ENCODE results near the gene TAS2R41.

TAS2R41 gene

DNA sequence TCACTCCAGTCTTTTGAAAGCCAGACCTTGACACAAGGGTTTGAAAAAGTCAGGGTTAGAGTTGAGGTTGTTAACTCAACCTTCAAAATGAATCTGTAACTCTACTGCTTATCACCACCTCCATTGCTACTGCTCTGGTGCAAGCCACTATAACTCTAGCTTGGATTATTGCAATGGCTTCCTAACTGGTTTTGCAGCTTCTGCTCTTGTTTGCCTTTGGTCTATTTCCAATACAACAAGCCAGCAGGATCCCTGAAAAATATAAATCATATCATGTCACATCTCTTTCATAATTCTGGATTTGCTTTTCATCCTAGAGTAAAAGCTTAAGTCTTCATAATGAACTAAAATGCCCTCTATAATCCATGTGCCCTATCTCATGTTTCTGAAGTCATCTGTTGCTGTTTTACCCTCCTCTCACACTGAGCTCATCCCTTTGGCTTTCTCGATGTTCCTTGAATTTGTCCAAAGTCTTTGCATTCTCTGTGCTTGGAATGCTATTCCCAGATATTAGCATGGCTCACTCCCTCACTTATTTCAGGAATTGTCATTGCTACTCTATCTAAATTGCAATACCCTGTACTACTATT, 23.5 kb upstream of the TAS2R41 start:
- H3K36me3 ChIP-seq (ENCODE audit: control insufficient read depth in 2 of 2, insufficient read depth in 1 of 2, low read length in 2 of 2), result no peaks in the 10 kb centered on the region
- no peak overlapping the region for H3K4me3 ChIP-seq (ENCODE audit: low read depth, low read length)
- TF ChIP-seq, protein P1, sequence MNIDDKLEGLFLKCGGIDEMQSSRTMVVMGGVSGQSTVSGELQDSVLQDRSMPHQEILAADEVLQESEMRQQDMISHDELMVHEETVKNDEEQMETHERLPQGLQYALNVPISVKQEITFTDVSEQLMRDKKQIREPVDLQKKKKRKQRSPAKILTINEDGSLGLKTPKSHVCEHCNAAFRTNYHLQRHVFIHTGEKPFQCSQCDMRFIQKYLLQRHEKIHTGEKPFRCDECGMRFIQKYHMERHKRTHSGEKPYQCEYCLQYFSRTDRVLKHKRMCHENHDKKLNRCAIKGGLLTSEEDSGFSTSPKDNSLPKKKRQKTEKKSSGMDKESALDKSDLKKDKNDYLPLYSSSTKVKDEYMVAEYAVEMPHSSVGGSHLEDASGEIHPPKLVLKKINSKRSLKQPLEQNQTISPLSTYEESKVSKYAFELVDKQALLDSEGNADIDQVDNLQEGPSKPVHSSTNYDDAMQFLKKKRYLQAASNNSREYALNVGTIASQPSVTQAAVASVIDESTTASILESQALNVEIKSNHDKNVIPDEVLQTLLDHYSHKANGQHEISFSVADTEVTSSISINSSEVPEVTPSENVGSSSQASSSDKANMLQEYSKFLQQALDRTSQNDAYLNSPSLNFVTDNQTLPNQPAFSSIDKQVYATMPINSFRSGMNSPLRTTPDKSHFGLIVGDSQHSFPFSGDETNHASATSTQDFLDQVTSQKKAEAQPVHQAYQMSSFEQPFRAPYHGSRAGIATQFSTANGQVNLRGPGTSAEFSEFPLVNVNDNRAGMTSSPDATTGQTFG (tag by site-specific recombination; IDR thresholded peaks at IDR 0.05; ENCODE audit: borderline replicate concordance), result no peak
- TF ChIP-seq ZNF488 (tag by site-specific recombination; IDR thresholded peaks at IDR 0.05) (no peak), TRIM28 (IDR thresholded peaks at IDR 0.05; ENCODE audit: borderline replicate concordance, low read length) (no peak), SALL2 (tag by site-specific recombination; IDR thresholded peaks at IDR 0.05; ENCODE audit: borderline replicate concordance) (no peak), ZFP69B (tag by site-specific recombination; IDR thresholded peaks at IDR 0.05) (no peak), OVOL3 (tag by site-specific recombination; IDR thresholded peaks at IDR 0.05) (no peak), EGR2 (tag by site-specific recombination; IDR thresholded peaks at IDR 0.05; ENCODE audit: low read depth) (no peak)
- H3K4me1 ChIP-seq (ENCODE audit: control insufficient read depth, insufficient read depth, low read length), result no peaks in the 10 kb centered on the region
- H3K9me3 ChIP-seq (ENCODE audit: control insufficient read depth, insufficient read depth, low read depth, low read length), result no peaks in the 10 kb centered on the region
- CTCF ChIA-PET, result no interaction called here
- H3K27ac ChIP-seq (ENCODE audit: extremely low read depth, low read depth, low read length), result no peak overlapping the region
- POLR2A ChIA-PET, result no interaction called here

DNA sequence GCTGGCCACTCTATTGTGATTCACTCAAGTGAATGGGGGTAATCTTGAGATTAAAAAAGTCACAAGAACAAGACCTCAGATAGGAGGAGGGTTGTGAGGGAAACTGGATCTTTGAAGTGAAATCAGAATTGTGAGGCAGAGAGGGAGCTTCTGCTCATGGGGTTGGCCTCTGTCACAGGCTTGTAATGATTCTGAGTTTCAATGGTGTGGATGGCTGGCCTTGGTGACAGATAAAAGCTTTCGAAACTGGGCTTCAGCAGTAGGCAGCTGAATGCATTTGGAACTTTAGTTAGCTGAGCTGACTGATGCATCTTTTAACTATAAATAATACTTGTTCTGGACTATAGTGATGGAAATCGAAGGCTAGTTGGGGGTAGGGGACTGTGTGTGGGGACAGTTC, 22.2 kb upstream of the TAS2R41 start:
- no peaks in the 10 kb centered on the region for H3K4me1 ChIP-seq (ENCODE audit: control insufficient read depth, insufficient read depth, low read length)
- ChIA-PET POLR2A (no interaction called here), CTCF (interaction anchor here (0.6 to 0.9 kb wide), 2 partner anchors 40 to 146 kb away, joined by 3 read pairs; no protein-coding TSS in a partner anchor)
- no peaks in the 10 kb centered on the region for H3K36me3 ChIP-seq (ENCODE audit: control insufficient read depth in 2 of 2, insufficient read depth in 1 of 2, low read length in 2 of 2)
- no peak for TF ChIP-seq ZNF626 (tag by site-specific recombination; IDR thresholded peaks at IDR 0.05)
- TF ChIP-seq SETDB1 (IDR thresholded peaks at IDR 0.05; ENCODE audit: insufficient read length, low read length), result no peak
- no peak for TF ChIP-seq ZNF600 (tag by site-specific recombination; IDR thresholded peaks at IDR 0.05)
- no peak for TF ChIP-seq ZNF768 (tag by site-specific recombination; IDR thresholded peaks at IDR 0.05)
- TF ChIP-seq ZNF501 (tag by site-specific recombination; IDR thresholded peaks at IDR 0.05), result no peak
- no peak for TF ChIP-seq ZFP69B (tag by site-specific recombination; IDR thresholded peaks at IDR 0.05)
- no peak for TF ChIP-seq ZNF169 (tag by site-specific recombination; IDR thresholded peaks at IDR 0.05)
- TF ChIP-seq, protein P1 (tag by site-specific recombination; IDR thresholded peaks at IDR 0.05; ENCODE audit: borderline replicate concordance), result no peak
- no peak for TF ChIP-seq ZNF280D (tag by site-specific recombination; IDR thresholded peaks at IDR 0.05)
- no peak for TF ChIP-seq ZNF670 (tag by site-specific recombination; IDR thresholded peaks at IDR 0.05; ENCODE audit: low read depth)
- TF ChIP-seq ZNF366 (tag by site-specific recombination; conservative IDR thresholded peaks at IDR 0.05), result no peak
- no peak for TF ChIP-seq ZNF433 (tag by site-specific recombination; IDR thresholded peaks at IDR 0.05; ENCODE audit: low read depth)
- TF ChIP-seq INSM2 (tag by site-specific recombination; IDR thresholded peaks at IDR 0.05), result no peak
- TF ChIP-seq ZNF335 (tag by site-specific recombination; conservative IDR thresholded peaks at IDR 0.05), result no peak
- no peak for TF ChIP-seq ZNF133 (tag by site-specific recombination; IDR thresholded peaks at IDR 0.05)
- no peak for TF ChIP-seq ZNF621 (tag by site-specific recombination; IDR thresholded peaks at IDR 0.05)
- TF ChIP-seq ZNF2 (tag by site-specific recombination; IDR thresholded peaks at IDR 0.05), result no peak
- H3K4me3 ChIP-seq (ENCODE audit: low read depth, low read length), result no peak overlapping the region
- no peaks in the 10 kb centered on the region for H3K9me3 ChIP-seq (ENCODE audit: control insufficient read depth, insufficient read depth, low read depth, low read length)
- H3K27ac ChIP-seq (ENCODE audit: extremely low read depth, low read depth, low read length), result no peak overlapping the region
